Endodermal cell (in vitro differentiated cells): ENCODE results near the gene FUT7. TPM values are rescaled to one million over a fixed set of nuclear protein-coding genes. Genes with fewer than 3 reads are reported as not detected.

Source experiments
- DNase-seq: peaks from one replicate; pipeline ENCODE4 v3.0.0-alpha.2; 2017
- H3K27ac ChIP-seq: 2 replicates; pipeline ENCODE4 v1.5.1; 2013; ENCODE audit warnings: mild to moderate bottlenecking, low read depth, low read length, moderate library complexity
- H3K27me3 ChIP-seq: 2 replicates; pipeline ENCODE4 v1.6.1; 2013; ENCODE audit warnings: mild to moderate bottlenecking, low read length, moderate library complexity; ENCODE audit not compliant: insufficient read depth, control insufficient read depth, poor library complexity, severe bottlenecking
- H3K36me3 ChIP-seq: 2 replicates; pipeline ENCODE4 v1.7.0; 2013; ENCODE audit warnings: mild to moderate bottlenecking, low read length, moderate library complexity; ENCODE audit not compliant: control insufficient read depth, insufficient read depth
- H3K4me1 ChIP-seq: one replicate; pipeline ENCODE4 v1.7.0; 2013; ENCODE audit warnings: low read length; ENCODE audit not compliant: control insufficient read depth, insufficient read depth
- H3K4me3 ChIP-seq: 2 replicates; pipeline ENCODE4 v1.5.1; 2013; ENCODE audit warnings: mild to moderate bottlenecking, low read length, moderate library complexity
- H3K9ac ChIP-seq: 2 replicates; pipeline ENCODE4 v1.6.1; 2013; ENCODE audit warnings: mild to moderate bottlenecking, low read length, moderate library complexity; ENCODE audit not compliant: poor library complexity, severe bottlenecking; ENCODE audit errors: extremely low read depth
- H3K9me3 ChIP-seq: 2 replicates; pipeline ENCODE4 v1.6.1; 2013; ENCODE audit warnings: mild to moderate bottlenecking, low read length, moderate library complexity; ENCODE audit not compliant: control insufficient read depth
- H3K27ac Mint-ChIP-seq: 2 replicates; pipeline ENCODE4 v1.8.0; 2020; ENCODE audit warnings: mixed read lengths
- H3K27me3 Mint-ChIP-seq: 2 replicates; pipeline ENCODE4 v1.8.0; 2021; ENCODE audit warnings: mild to moderate bottlenecking, mixed read lengths; ENCODE audit not compliant: insufficient read depth
- H3K36me3 Mint-ChIP-seq: 2 replicates; pipeline ENCODE4 v1.8.0; 2020; ENCODE audit warnings: low read depth, mixed read lengths
- H3K4me1 Mint-ChIP-seq: 2 replicates; pipeline ENCODE4 v1.8.0; 2020; ENCODE audit warnings: mixed read lengths
- H3K4me3 Mint-ChIP-seq: 2 replicates; pipeline ENCODE4 v1.8.0; 2020; ENCODE audit warnings: mild to moderate bottlenecking, moderate library complexity, mixed read lengths
- H3K9me3 Mint-ChIP-seq: 2 replicates; pipeline ENCODE4 v1.8.0; 2020; ENCODE audit warnings: mild to moderate bottlenecking, mixed read lengths
- WGBS, 2 experiments: methylation state at CpG; one replicate each; pipeline versions ENCODE4 v1.1.5 to v1.1.7; 2013; ENCODE audit warnings: missing lambda C conversion rate in 2 of 2, mixed read lengths in 1 of 2; ENCODE audit not compliant: insufficient coverage in 1 of 2, insufficient read length in 1 of 2; 5-methylcytosine and 5-hydroxymethylcytosine counted together
- total RNA-seq, 2 donors: library from RNA; stranded (reverse); fragmentation: NEBNext Ultra II Directional in 1 of 2; extraction: Animal tissue kit (Norgen Biotek cat#: 25700) in 1 of 2; gene quantifications; 2 replicates in 1 of 2; 3 replicates in 1 of 2; pipeline ENCODE4 v1.2.1, GENCODE V29; 2021
- TF ChIP-seq, protein P1 (sequence below): fragments of 200-600 bp; sonication (generic); conservative IDR thresholded peaks from 2 replicates; pipeline ENCODE4 v1.5.0; 2021; ENCODE audit warnings: antibody characterized with exemption, mild to moderate bottlenecking

The FUT7 gene
- total RNA-seq, 2 donors from 2014 or later = not detected

- 85 to 93% methylated on average over 15 to 36 of the region's 36 CpGs for WGBS, 2 experiments
- Histone ChIP-seq H3K9ac (no peak overlapping the region), H3K4me3 (no peak overlapping the region), H3K36me3 (peaks cover 10% of the 10 kb centered on the region), H3K27ac (no peak overlapping the region), H3K27me3 (peaks cover 27% of the 10 kb centered on the region), H3K9me3 (no peaks in the 10 kb centered on the region), H3K4me1 (peaks cover 6% of the 10 kb centered on the region)
- no peak for DNase-seq
- Mint-ChIP-seq H3K27ac (no peak overlapping the region), H3K27me3 (peaks cover 30% of the 10 kb centered on the region), H3K4me3 (no peak overlapping the region), H3K9me3 (no peaks in the 10 kb centered on the region), H3K4me1 (no peaks in the 10 kb centered on the region), H3K36me3 (peaks cover 8% of the 10 kb centered on the region)
- TF ChIP-seq, protein P1, sequence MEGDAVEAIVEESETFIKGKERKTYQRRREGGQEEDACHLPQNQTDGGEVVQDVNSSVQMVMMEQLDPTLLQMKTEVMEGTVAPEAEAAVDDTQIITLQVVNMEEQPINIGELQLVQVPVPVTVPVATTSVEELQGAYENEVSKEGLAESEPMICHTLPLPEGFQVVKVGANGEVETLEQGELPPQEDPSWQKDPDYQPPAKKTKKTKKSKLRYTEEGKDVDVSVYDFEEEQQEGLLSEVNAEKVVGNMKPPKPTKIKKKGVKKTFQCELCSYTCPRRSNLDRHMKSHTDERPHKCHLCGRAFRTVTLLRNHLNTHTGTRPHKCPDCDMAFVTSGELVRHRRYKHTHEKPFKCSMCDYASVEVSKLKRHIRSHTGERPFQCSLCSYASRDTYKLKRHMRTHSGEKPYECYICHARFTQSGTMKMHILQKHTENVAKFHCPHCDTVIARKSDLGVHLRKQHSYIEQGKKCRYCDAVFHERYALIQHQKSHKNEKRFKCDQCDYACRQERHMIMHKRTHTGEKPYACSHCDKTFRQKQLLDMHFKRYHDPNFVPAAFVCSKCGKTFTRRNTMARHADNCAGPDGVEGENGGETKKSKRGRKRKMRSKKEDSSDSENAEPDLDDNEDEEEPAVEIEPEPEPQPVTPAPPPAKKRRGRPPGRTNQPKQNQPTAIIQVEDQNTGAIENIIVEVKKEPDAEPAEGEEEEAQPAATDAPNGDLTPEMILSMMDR = no peak
Observed at GRCh38 chr9:137042751-137043727, 11.2 kb upstream of the FUT7 start.

DNA sequence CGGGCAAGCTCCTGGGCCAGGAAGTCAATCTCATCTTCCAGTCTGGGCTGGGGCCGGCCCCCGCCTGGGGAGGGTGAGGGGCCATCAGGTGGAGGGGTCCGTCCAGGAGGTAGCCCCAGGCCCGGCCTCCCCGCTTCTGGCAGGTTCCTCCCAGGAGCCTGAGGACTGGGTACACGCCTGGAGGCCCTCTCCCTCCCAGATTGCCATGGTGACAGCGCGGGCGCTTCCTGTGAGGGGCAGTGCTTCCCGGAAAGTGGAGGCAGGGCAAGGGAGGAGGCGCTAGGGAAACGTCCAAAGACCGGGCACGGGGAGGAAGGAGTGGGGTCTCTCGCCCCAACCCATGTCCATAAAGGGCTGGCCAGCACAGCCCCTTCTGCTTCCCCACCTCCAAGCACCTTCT is 9.2 kb upstream of the FUT7 start:
- Histone ChIP-seq H3K36me3 (peaks cover 10% of the 10 kb centered on the region), H3K9ac (no peak overlapping the region), H3K27me3 (peaks cover 15% of the 10 kb centered on the region), H3K4me3 (no peak overlapping the region), H3K27ac (no peak overlapping the region), H3K9me3 (no peaks in the 10 kb centered on the region), H3K4me1 (peaks cover 6% of the 10 kb centered on the region)
- H3K36me3 Mint-ChIP-seq = peaks cover 12% of the 10 kb centered on the region
- H3K4me3 Mint-ChIP-seq = no peak overlapping the region
- H3K27ac Mint-ChIP-seq = no peak overlapping the region
- TF ChIP-seq, protein P1 = no peak
- DNase-seq = no peak
- no peaks in the 10 kb centered on the region for H3K9me3 Mint-ChIP-seq
- H3K27me3 Mint-ChIP-seq = peaks cover 12% of the 10 kb centered on the region
- 82 to 97% methylated on average over 4 to 16 of the region's 16 CpGs for WGBS, 2 experiments
- H3K4me1 Mint-ChIP-seq = no peaks in the 10 kb centered on the region

DNA sequence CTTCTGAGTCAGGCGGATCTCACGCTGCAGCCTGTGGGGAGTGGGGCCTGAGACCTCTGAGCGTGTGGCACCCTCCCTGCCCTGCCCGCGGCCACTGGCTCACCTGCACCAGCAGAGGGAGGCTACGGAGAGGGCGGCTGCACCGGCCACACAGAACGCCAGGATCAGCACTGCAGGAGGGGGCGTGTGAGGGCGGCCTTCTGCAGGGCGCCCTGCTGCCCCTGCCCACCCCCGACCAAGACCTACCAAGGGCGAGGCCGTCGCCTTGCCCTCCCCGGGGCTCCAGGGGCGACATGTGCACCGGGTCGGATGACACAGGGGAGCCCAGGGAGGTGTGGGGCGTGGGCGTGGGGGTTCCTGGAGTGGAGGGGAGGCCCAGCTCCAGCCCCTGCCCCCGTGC is 8.7 kb upstream of the FUT7 start:
- no peak overlapping the region for H3K4me3 Mint-ChIP-seq
- H3K9me3 ChIP-seq = no peaks in the 10 kb centered on the region
- DNase-seq = no peak
- H3K27me3 Mint-ChIP-seq = peaks cover 12% of the 10 kb centered on the region
- H3K36me3 ChIP-seq = peaks cover 10% of the 10 kb centered on the region
- WGBS, 2 experiments = 92 to 94% methylated on average over 9 to 23 of the region's 23 CpGs
- H3K27ac Mint-ChIP-seq = no peak overlapping the region
- peaks cover 15% of the 10 kb centered on the region for H3K27me3 ChIP-seq
- peaks cover 6% of the 10 kb centered on the region for H3K4me1 ChIP-seq
- H3K4me1 Mint-ChIP-seq = no peaks in the 10 kb centered on the region
- TF ChIP-seq, protein P1 = no peak
- peaks cover 12% of the 10 kb centered on the region for H3K36me3 Mint-ChIP-seq
- no peak overlapping the region for H3K4me3 ChIP-seq
- H3K9ac ChIP-seq = no peak overlapping the region
- no peak overlapping the region for H3K27ac ChIP-seq
- H3K9me3 Mint-ChIP-seq = no peaks in the 10 kb centered on the region
